Vagina (tissue), 2 donors: ENCODE results near the gene RBM20. TPM values are rescaled to one million over a fixed set of nuclear protein-coding genes. Genes with fewer than 3 reads are reported as not detected.

Experiments
- DNase-seq, 2 donors: peaks; one replicate each; pipeline ENCODE4 v3.0.0-alpha.2; 2017; ENCODE audit errors: extremely low spot score in 2 of 2
- H3K27ac ChIP-seq: fragments of 200-600 bp; sonication (generic); one replicate; pipeline ENCODE4 v1.5.1; 2019
- H3K27me3 ChIP-seq: fragments of 200-600 bp; sonication (generic); one replicate; pipeline ENCODE4 v1.5.1; 2019
- H3K36me3 ChIP-seq, 2 donors: fragments of 200-600 bp; sonication (generic); one replicate each; pipeline ENCODE4 v1.5.1; 2017 to 2019
- H3K4me1 ChIP-seq: fragments of 200-600 bp; sonication (generic); one replicate; pipeline ENCODE4 v1.5.1; 2019
- H3K4me3 ChIP-seq, 2 donors: fragments of 200-600 bp; sonication (generic); 1 replicate in 1 of 2; 2 replicates in 1 of 2; pipeline ENCODE4 v1.5.1; 2016 to 2019
- H3K9me3 ChIP-seq: fragments of 200-600 bp; sonication (generic); one replicate; pipeline ENCODE4 v1.5.1; 2019
- POLR2A ChIP-seq, 2 donors: fragments of 450-650 bp; IDR thresholded peaks; one replicate each; pipeline ENCODE4 v1.6.1; 2017; ENCODE audit warnings: antibody characterized with exemption in 2 of 2, mild to moderate bottlenecking in 2 of 2, moderate library complexity in 2 of 2
- POLR2AphosphoS5 ChIP-seq, 2 donors: sonication (generic); formaldehyde crosslinking; IDR thresholded peaks; one replicate each; pipeline ENCODE4 v1.9.0; 2017; ENCODE audit warnings: antibody characterized with exemption in 2 of 2, mild to moderate bottlenecking in 2 of 2, low read depth in 1 of 2; ENCODE audit not compliant: insufficient read depth in 1 of 2
- intact Hi-C: fragments of 100-400 bp; cut with DNase I; formaldehyde crosslinking; loops from one replicate; pipeline ENCODE4 v1.15.1; 2023
- total RNA-seq: library from RNA; depleted of rRNA; stranded (reverse); fragments of >200 nt; gene quantifications from one replicate; pipeline ENCODE4 v1.2.3, GENCODE V29; 2016
- TF ChIP-seq, protein P1 (sequence below), 3 experiments: fragments of 450-650 bp in 2 of 3; fragments of 200-600 bp in 1 of 3; sonication (generic) in 1 of 3; IDR thresholded peaks; one replicate each; pipeline ENCODE4 v1.5.1; 2017 to 2019; ENCODE audit warnings: antibody characterized with exemption in 3 of 3, mild to moderate bottlenecking in 2 of 3, moderate library complexity in 2 of 3

RBM20 gene
- total RNA-seq, 1 donor from 2014 or later = 5.2 TPM

DNA sequence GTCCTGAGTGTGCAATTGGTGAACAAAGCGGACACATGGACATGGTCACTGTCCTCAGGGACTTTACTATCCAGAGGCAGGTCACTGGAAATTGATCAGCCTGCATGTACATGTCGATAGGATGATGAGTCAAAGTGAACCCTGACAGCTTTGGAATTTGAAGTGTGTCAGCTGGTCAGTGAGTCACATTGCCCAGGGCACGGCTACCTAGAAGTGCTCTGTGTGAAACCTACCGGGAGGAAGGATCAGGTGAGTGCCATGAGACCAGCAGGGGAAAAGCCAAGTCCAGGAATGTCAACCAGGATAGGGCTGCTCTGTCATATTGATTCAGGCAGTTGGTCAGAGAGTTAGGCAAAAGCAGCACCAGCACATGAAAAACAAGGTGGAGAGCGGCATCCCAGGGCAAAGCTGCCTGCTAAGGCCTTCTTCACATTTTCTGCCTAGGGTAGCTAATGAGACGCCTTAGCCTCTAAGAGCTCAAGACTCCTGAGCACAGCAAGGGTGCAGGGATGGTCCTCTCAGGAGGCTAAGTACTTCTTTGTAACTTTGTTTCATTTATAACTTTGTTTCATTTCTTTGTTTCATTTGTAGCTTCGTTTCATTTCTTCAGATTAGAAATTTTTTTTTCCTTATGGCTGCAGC lies 208.2 kb downstream of the RBM20 start:
- intact Hi-C loops = no loop called here
- TF ChIP-seq POLR2A (IDR thresholded peaks at IDR 0.05) = no peak
- TF ChIP-seq POLR2AphosphoS5 (IDR thresholded peaks at IDR 0.05; ENCODE audit: insufficient read depth in 1 of 2, low read depth in 1 of 2) = no peak
- H3K27me3 ChIP-seq = no peaks in the 10 kb centered on the region
- peak in 1 of 2 donors; percentile 89 for DNase-seq
- H3K27ac ChIP-seq = no peak overlapping the region
- no peak overlapping the region for H3K4me3 ChIP-seq
- no peaks in the 10 kb centered on the region for H3K9me3 ChIP-seq
- H3K36me3 ChIP-seq = no peaks in the 10 kb centered on the region
- peaks cover 24% of the 10 kb centered on the region for H3K4me1 ChIP-seq

DNA sequence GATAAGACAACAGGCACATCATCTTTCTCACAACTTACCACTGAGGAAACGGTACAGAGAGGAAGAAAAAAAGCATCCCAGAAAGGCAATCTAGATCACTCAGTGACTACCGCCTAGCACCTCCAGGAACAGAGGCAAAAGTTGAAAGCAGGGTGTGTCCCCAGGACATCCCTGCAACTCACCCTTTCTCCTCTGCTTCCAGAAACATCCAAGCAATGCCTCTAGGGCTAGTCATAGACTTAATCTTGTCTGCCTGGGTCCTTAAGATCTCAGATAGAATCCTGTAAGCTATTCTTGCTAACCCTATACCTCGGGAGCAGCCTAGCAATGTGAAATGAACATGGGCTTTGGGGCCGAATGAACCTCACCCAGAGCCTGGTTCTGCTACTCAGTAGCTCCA lies 208.8 kb downstream of the RBM20 start:
- TF ChIP-seq POLR2A (IDR thresholded peaks at IDR 0.05) (no peak), POLR2AphosphoS5 (IDR thresholded peaks at IDR 0.05; ENCODE audit: insufficient read depth in 1 of 2, low read depth in 1 of 2) (peak in 1 of 2 donors; percentile 10)
- TF ChIP-seq, protein P1, sequence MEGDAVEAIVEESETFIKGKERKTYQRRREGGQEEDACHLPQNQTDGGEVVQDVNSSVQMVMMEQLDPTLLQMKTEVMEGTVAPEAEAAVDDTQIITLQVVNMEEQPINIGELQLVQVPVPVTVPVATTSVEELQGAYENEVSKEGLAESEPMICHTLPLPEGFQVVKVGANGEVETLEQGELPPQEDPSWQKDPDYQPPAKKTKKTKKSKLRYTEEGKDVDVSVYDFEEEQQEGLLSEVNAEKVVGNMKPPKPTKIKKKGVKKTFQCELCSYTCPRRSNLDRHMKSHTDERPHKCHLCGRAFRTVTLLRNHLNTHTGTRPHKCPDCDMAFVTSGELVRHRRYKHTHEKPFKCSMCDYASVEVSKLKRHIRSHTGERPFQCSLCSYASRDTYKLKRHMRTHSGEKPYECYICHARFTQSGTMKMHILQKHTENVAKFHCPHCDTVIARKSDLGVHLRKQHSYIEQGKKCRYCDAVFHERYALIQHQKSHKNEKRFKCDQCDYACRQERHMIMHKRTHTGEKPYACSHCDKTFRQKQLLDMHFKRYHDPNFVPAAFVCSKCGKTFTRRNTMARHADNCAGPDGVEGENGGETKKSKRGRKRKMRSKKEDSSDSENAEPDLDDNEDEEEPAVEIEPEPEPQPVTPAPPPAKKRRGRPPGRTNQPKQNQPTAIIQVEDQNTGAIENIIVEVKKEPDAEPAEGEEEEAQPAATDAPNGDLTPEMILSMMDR (IDR thresholded peaks at IDR 0.05) = no peak
- H3K27ac ChIP-seq = no peak overlapping the region
- DNase-seq = no peak
- peaks cover 27% of the 10 kb centered on the region for H3K4me1 ChIP-seq
- intact Hi-C loops = no loop called here
- no peaks in the 10 kb centered on the region for H3K36me3 ChIP-seq
- no peaks in the 10 kb centered on the region for H3K27me3 ChIP-seq
- H3K4me3 ChIP-seq = no peak overlapping the region
- no peaks in the 10 kb centered on the region for H3K9me3 ChIP-seq

DNA sequence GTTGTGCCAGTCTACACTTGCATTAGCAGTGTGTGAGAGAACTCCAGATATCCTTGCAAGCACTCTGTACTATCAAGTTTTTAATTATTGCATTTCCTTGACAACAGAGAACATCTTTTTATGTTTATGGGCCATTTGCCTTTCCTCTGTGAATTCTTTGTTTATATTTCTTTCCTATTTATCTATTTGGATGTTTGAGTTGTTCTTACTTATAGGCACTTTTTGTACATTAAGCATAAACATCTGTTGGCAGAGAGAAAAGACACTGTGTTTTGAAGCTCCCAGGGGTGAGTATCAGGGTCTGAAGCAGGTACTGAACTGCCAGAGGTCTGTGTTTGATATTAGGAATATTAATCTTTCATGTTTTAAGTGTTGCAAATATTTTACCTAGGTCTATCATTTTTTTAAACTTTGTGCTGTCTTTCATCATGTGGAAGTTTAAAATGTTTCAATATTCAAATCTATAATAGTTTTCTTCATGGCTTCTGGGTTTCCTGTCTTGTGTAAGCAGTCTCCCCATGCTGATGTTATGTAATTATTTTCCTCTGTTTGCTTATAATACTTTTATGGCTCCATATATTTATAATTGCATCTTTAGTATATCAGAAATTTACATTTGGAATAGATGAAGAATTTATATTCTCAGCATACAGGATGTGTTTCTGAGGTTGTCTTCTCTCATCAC lies 209.9 kb downstream of the RBM20 start:
- TF ChIP-seq POLR2AphosphoS5 (IDR thresholded peaks at IDR 0.05; ENCODE audit: insufficient read depth in 1 of 2, low read depth in 1 of 2) (no peak), POLR2A (IDR thresholded peaks at IDR 0.05) (no peak)
- TF ChIP-seq, protein P1 (IDR thresholded peaks at IDR 0.05) = no peak
- DNase-seq = no peak
- Histone ChIP-seq H3K4me1 (peaks cover 36% of the 10 kb centered on the region), H3K36me3 (no peaks in the 10 kb centered on the region), H3K27me3 (no peaks in the 10 kb centered on the region), H3K27ac (no peak overlapping the region), H3K4me3 (no peak overlapping the region), H3K9me3 (no peaks in the 10 kb centered on the region)
- intact Hi-C loops = no loop called here

DNA sequence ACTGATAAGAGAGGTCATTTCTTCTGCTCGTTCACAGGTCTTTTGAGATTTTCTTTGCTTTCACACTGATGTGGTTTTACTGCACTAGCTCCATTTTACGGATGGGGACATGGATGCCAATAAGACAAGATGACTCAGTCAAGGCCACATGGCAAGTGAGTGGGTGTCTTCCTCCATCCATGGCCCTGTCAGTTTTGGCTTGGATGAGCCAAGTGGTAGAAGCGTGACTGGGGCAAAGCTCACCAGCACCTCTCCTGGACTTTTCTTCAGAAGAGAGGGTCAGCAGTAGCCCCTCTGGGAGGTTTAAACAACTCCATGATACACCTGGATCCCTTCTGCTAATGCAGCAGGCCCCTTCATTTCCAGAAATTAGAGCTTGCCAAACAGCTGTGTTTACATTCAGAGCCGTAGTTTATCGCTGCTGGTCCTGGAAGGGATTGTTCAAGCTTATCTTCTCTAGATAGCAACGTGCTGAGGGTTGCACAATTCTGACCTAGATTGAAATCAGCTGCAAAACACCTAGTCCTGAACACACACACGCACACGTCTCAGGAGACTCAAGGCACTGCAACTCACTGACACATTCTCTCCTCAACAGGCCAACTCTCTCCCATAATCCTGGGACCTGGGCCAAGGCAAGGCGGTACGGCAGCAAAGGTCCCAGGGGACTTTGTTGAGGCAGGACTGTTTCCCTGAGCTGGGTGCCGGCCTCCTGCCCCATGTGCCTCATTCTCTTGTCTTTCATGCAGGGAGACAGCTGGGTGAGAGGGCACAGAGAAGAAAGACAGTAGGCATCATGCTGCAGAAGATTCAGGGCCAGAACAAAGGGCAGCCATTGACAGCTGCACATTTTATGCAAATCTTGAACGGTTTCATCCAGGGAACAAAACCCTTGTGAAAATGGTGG lies 213.4 kb downstream of the RBM20 start:
- TF ChIP-seq POLR2AphosphoS5 (IDR thresholded peaks at IDR 0.05; ENCODE audit: insufficient read depth in 1 of 2, low read depth in 1 of 2) = peak; percentile 31 to 48
- TF ChIP-seq, protein P1 (IDR thresholded peaks at IDR 0.05) = no peak
- TF ChIP-seq POLR2A (IDR thresholded peaks at IDR 0.05) = no peak

DNA sequence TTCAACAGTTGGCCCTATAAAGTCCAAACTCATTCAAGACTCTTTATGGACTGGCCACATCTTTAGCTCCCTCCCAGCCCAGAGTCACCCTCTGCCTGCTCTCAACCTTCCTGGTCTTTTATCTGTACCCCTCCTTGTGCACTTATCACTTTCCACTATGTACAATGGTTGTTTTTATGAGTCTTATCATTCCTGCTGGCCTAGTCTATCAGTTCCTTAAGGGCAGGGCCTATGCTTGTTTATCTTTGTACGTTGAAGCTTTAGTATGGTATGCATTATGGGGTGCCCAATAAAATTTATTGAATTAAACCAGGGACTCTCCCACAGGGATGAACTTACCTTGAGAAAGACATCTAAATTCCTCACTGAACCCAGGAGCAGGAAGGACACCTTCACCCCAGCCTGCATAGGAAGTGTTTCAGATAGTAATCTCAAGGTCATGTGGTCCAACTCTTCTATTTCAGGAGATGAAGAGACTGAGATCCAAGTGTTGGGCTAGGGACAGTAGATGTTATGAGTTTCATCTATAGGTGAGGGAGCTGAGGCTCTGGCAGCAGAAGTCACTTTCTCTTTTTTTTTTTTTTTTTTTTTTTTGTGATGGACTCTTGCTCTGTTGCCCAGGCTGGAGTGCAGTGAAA lies 214.3 kb downstream of the RBM20 start:
- Histone ChIP-seq H3K4me1 (peaks cover 62% of the 10 kb centered on the region), H3K36me3 (no peaks in the 10 kb centered on the region), H3K9me3 (no peaks in the 10 kb centered on the region), H3K27me3 (no peaks in the 10 kb centered on the region), H3K4me3 (no peak overlapping the region), H3K27ac (peak overlapping the region; percentile 86)
- DNase-seq = no peak
- TF ChIP-seq, protein P1 (IDR thresholded peaks at IDR 0.05) = no peak
- TF ChIP-seq POLR2AphosphoS5 (IDR thresholded peaks at IDR 0.05; ENCODE audit: insufficient read depth in 1 of 2, low read depth in 1 of 2) (no peak), POLR2A (IDR thresholded peaks at IDR 0.05) (no peak)
- intact Hi-C loops = no loop called here

More for the DNA sequence above, 213.4 kb downstream of the RBM20 start:
- peak; percentile 88 to 93 for DNase-seq
- Histone ChIP-seq H3K4me1 (peaks cover 53% of the 10 kb centered on the region), H3K4me3 (no peak overlapping the region), H3K36me3 (no peaks in the 10 kb centered on the region), H3K27ac (peak overlapping the region; percentile 86), H3K27me3 (no peaks in the 10 kb centered on the region), H3K9me3 (no peaks in the 10 kb centered on the region)
- intact Hi-C loops = no loop called here
